Testis (tissue), 2 donors: ENCODE results near the gene FBXO31.

Experiments
- CTCF ChIP-seq, 3 experiments: fragments of 450-650 bp in 2 of 3; fragments of 200-600 bp in 1 of 3; sonication (generic) in 1 of 3; IDR thresholded peaks; one replicate each; pipeline ENCODE4 v1.5.1; 2016 to 2019; ENCODE audit warnings: antibody characterized with exemption in 3 of 3, mild to moderate bottlenecking in 2 of 3, moderate library complexity in 1 of 3
- POLR2A ChIP-seq: fragments of 450-650 bp; IDR thresholded peaks from one replicate; pipeline ENCODE4 v1.6.1; 2017; ENCODE audit warnings: antibody characterized with exemption, mild to moderate bottlenecking, moderate library complexity

DNA sequence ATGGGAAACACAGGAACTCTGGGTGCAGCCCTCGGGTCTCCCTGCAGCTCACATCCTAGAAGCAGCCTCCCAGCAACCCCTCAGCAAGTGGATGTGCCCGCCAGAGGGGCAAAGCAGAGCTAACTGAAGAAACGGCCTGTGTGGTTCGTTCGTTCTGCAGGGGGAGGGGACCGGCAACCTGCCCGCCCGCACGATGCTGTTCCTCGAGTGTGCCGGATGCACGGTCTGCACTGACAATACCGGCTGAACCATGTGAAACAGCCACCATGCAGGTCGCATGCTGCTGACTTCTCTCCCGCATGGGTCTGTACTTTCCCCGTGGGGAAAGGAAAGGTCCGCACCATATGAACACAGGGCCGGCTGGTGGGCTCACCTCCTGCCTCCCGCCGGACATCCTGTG, 41.1 kb downstream of the FBXO31 start:
- TF ChIP-seq CTCF (IDR thresholded peaks at IDR 0.05), result no peak
- TF ChIP-seq POLR2A, result no peak
